Testis (tissue), 3 donors: ENCODE results near the gene BCL2L15. TPM values are rescaled to one million over a fixed set of nuclear protein-coding genes. Genes with fewer than 3 reads are reported as not detected.

ENCODE experiments used
- DNase-seq: peaks from one replicate; pipeline ENCODE4 v3.0.0-alpha.2; 2019
- H3K27ac ChIP-seq, 2 donors: fragments of 200-600 bp; sonication (generic); one replicate each; pipeline ENCODE4 v1.5.1; 2019
- H3K27me3 ChIP-seq: fragments of 200-600 bp; sonication (generic); one replicate; pipeline ENCODE4 v1.5.1; 2019
- H3K36me3 ChIP-seq: fragments of 200-600 bp; sonication (generic); one replicate; pipeline ENCODE4 v1.5.1; 2017; ENCODE audit warnings: low read depth; ENCODE audit errors: missing control alignments
- H3K4me1 ChIP-seq: fragments of 200-600 bp; sonication (generic); one replicate; pipeline ENCODE4 v1.5.1; 2019
- H3K4me3 ChIP-seq, 2 donors: fragments of 200-600 bp; sonication (generic); one replicate each; pipeline ENCODE4 v1.5.1; 2017 to 2019
- H3K9me3 ChIP-seq: fragments of 200-600 bp; sonication (generic); one replicate; pipeline ENCODE4 v1.5.1; 2017
- POLR2A ChIP-seq: fragments of 450-650 bp; IDR thresholded peaks from one replicate; pipeline ENCODE4 v1.6.1; 2017; ENCODE audit warnings: antibody characterized with exemption, mild to moderate bottlenecking, moderate library complexity
- WGBS, 2 donors: methylation state at CpG; one replicate each; pipeline ENCODE4 v1.1.5; 2018; 5-methylcytosine and 5-hydroxymethylcytosine counted together
- intact Hi-C: fragments of 100-400 bp; cut with DNase I; formaldehyde crosslinking; loops from one replicate; pipeline ENCODE4 v1.15.1; 2023; ENCODE audit warnings: low total_unique reads
- polyA plus RNA-seq: library from polyadenylated mRNA; stranded (reverse); fragments of 350-450 nt; fragmentation: Illumina TruSeq; extraction: RNeasy Lipid Tissue Mini Kit (QIAGEN cat#74804); gene quantifications from one replicate; pipeline ENCODE4 v1.2.3, GENCODE V29; 2014; ENCODE audit warnings: low read depth, low replicate concordance; ENCODE audit not compliant: insufficient read depth
- total RNA-seq, 2 donors: library from RNA; depleted of rRNA; stranded (reverse); fragments of >200 nt; gene quantifications; one replicate each; pipeline ENCODE4 v1.2.3, GENCODE V29; 2016
- TF ChIP-seq, protein P1 (sequence below), 3 experiments: fragments of 450-650 bp in 2 of 3; fragments of 200-600 bp in 1 of 3; sonication (generic) in 1 of 3; IDR thresholded peaks; one replicate each; pipeline ENCODE4 v1.5.1; 2016 to 2019; ENCODE audit warnings: antibody characterized with exemption in 3 of 3, mild to moderate bottlenecking in 2 of 3, moderate library complexity in 1 of 3

The BCL2L15 gene
- total and polyA plus RNA-seq, 3 donors from 2014 or later = 0.68 to 2.3 (median 0.87) TPM

DNA sequence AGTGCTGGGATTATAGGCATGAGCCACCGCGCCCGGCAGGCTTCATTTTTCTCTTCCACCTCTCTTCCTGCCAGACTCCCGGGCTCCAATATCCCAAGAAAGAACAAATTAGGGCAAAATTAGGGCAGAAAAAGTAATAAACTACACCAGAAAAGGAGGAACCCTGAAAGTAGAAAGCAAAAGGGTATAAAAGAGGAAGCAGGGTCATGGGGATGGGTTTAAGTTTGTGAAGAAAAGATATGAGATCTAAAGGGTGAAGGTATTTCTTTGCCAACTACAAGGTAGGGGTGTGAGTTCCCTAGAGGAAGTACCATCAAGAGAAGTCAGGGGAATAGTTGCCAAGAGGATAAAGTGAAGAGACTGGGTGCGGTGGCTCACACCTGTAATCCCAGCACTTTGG, 25.7 kb downstream of the BCL2L15 start:
- 89 to 97% methylated on average over 5 of the region's 5 CpGs for WGBS, 2 donors

DNA sequence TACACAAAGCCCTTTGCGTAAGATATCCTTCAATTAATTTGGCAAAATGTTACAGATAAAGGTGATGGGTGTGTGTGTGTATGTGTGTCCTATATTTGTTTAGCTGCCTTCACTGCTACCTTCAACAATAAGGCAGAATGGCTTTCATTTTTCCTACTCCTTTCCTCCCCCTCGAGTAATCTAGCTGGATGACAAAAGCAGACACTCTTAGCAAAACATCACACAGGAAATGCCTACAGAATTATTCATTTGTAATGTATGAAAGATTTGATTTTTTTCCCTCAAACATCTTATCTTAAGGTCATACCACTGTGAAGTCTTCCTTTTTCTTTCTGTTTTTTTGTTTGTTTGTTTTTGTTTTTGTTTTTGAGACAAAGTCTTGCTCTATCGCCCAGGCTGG, 26.5 kb downstream of the BCL2L15 start:
- no peaks in the 10 kb centered on the region for H3K4me1 ChIP-seq
- WGBS, 2 donors = 60 to 63% methylated on average over 3 of the region's 3 CpGs
- no peak for DNase-seq
- no peak overlapping the region for H3K27ac ChIP-seq
- no peaks in the 10 kb centered on the region for H3K9me3 ChIP-seq
- no peaks in the 10 kb centered on the region for H3K27me3 ChIP-seq
- TF ChIP-seq, protein P1, sequence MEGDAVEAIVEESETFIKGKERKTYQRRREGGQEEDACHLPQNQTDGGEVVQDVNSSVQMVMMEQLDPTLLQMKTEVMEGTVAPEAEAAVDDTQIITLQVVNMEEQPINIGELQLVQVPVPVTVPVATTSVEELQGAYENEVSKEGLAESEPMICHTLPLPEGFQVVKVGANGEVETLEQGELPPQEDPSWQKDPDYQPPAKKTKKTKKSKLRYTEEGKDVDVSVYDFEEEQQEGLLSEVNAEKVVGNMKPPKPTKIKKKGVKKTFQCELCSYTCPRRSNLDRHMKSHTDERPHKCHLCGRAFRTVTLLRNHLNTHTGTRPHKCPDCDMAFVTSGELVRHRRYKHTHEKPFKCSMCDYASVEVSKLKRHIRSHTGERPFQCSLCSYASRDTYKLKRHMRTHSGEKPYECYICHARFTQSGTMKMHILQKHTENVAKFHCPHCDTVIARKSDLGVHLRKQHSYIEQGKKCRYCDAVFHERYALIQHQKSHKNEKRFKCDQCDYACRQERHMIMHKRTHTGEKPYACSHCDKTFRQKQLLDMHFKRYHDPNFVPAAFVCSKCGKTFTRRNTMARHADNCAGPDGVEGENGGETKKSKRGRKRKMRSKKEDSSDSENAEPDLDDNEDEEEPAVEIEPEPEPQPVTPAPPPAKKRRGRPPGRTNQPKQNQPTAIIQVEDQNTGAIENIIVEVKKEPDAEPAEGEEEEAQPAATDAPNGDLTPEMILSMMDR (IDR thresholded peaks at IDR 0.05) = no peak
- TF ChIP-seq POLR2A = no peak
- H3K4me3 ChIP-seq = no peak overlapping the region
- intact Hi-C loops = no loop called here
- H3K36me3 ChIP-seq = no peaks in the 10 kb centered on the region

More for the DNA sequence above, 25.7 kb downstream of the BCL2L15 start:
- Histone ChIP-seq H3K4me1 (no peaks in the 10 kb centered on the region), H3K36me3 (no peaks in the 10 kb centered on the region), H3K4me3 (no peak overlapping the region), H3K27me3 (no peaks in the 10 kb centered on the region), H3K27ac (no peak overlapping the region), H3K9me3 (no peaks in the 10 kb centered on the region)
- no peak for TF ChIP-seq POLR2A
- TF ChIP-seq, protein P1 (IDR thresholded peaks at IDR 0.05) = no peak
- DNase-seq = no peak
- intact Hi-C loops = no loop called here

DNA sequence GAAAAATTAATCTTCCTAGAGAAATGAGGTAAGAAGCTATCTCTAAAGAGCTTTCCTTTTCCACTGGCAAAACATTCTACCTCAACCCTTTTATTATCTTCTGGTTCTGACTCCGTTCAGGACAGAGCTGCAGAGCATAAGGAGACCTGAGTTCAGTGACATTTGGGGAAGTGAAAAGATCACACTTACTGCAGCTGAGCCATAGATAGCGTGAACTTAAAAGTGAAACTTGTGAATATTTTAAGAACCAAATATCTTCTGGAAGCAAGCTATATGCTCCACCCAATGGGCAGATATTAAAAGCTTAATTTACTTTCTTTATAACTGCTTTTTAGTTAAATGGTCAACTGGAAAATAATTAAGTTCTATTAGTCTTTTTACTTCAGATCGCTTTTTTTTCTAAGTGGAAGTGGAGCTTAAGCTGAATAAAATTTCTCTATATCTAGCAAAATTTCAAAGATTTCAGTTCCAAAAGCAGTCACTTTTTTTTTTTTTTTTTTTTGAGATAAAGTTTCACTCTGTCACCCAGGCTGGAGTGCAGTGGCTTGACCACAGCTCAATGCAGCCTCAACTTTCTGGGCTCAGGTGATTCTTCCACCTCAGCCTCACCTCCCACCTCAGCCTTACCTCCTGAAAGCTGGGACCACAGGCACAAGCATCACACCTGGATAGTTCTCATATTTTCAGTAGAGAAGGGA, 27.8 kb downstream of the BCL2L15 start:
- no peaks in the 10 kb centered on the region for H3K27me3 ChIP-seq
- intact Hi-C loops = no loop called here
- no peak overlapping the region for H3K27ac ChIP-seq
- TF ChIP-seq, protein P1 (IDR thresholded peaks at IDR 0.05) = no peak
- no peak for TF ChIP-seq POLR2A
- H3K4me3 ChIP-seq = no peak overlapping the region
- no peak for DNase-seq
- H3K36me3 ChIP-seq = no peaks in the 10 kb centered on the region
- no peaks in the 10 kb centered on the region for H3K9me3 ChIP-seq
- no peaks in the 10 kb centered on the region for H3K4me1 ChIP-seq
- WGBS, 2 donors = 45 to 58% methylated on average over 3 of the region's 3 CpGs

GRCh38 chr1:113858982-113859381, 28.4 kb downstream of the BCL2L15 start:
- TF ChIP-seq POLR2A = no peak
- TF ChIP-seq, protein P1 (IDR thresholded peaks at IDR 0.05) = no peak
- Histone ChIP-seq H3K27ac (no peak overlapping the region), H3K4me3 (no peak overlapping the region), H3K27me3 (no peaks in the 10 kb centered on the region), H3K36me3 (no peaks in the 10 kb centered on the region), H3K9me3 (no peaks in the 10 kb centered on the region), H3K4me1 (no peaks in the 10 kb centered on the region)
- 90 to 93% methylated on average over 1 of the region's 1 CpG for WGBS, 2 donors
- DNase-seq = no peak
- intact Hi-C loops = no loop called here

DNA sequence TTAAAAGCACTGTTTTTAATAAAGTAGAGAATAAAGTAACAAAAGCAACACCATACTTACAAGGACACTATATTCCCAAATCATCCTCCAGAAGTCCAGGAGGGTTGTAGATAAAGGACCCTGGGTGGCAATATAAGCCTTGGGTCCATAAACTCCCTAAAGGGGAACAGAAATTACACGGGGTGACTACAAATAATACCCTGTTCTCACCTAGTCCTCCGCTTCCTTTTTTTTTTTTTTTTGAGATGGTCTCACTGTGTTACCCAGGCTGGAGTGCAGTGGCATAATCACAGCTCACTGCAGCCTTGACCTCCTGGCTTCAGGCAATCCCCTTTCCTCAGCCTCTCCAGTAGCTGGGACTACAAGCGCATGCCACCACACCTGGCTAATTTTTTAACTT, 29.0 kb downstream of the BCL2L15 start:
- Histone ChIP-seq H3K27ac (no peak overlapping the region), H3K9me3 (no peaks in the 10 kb centered on the region), H3K4me1 (no peaks in the 10 kb centered on the region), H3K4me3 (no peak overlapping the region), H3K36me3 (no peaks in the 10 kb centered on the region), H3K27me3 (no peaks in the 10 kb centered on the region)
- DNase-seq = no peak
- WGBS, 2 donors = 80% methylated on average over 3 of the region's 3 CpGs
- TF ChIP-seq, protein P1 (IDR thresholded peaks at IDR 0.05) = no peak
- no peak for TF ChIP-seq POLR2A
- intact Hi-C loops = no loop called here
